ENCODE measurements around the gene COG5.
A peak's percentile ranks its signal among the peaks of the same experiment; 100 is the strongest.

The COG5 gene

DNA sequence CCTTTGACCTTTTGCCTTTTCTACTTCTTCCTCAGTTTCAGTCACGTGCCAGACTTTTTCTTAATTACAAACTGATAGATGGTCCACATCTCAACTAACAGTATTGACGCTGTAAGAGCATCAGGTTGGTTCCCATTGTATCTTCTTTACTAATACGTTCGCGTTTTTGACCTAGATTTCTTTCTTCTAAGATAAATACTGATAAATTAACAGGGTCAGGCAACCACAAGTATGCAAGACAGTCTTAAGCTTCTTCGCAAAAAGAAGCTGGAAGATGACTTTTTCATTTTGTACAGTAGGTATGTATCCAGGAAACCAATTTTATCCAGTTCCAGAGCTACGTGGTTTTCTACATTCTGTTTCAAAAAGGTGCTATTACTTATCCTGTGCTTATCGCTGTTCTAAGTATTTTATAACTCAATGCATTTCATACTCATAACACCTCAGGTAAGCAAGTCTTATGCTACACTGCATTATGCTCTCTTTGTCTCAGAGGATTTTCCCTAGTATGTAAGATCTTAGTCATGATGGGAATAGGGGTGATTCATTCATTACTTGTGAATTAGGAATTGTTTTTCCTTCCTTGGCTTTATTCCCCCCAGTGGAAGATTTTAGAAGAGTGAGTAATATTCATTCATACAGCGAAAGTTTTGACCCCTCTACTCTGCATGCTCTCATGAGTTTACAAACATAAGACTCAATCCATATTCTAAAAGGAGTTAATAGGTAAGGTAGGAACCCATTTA is 1.0 kb upstream of the COG5 start:
- H3K79me2 ChIP-seq (ENCODE audit: insufficient read depth, low read length), result peaks cover 32% of the 10 kb centered on the region

DNA sequence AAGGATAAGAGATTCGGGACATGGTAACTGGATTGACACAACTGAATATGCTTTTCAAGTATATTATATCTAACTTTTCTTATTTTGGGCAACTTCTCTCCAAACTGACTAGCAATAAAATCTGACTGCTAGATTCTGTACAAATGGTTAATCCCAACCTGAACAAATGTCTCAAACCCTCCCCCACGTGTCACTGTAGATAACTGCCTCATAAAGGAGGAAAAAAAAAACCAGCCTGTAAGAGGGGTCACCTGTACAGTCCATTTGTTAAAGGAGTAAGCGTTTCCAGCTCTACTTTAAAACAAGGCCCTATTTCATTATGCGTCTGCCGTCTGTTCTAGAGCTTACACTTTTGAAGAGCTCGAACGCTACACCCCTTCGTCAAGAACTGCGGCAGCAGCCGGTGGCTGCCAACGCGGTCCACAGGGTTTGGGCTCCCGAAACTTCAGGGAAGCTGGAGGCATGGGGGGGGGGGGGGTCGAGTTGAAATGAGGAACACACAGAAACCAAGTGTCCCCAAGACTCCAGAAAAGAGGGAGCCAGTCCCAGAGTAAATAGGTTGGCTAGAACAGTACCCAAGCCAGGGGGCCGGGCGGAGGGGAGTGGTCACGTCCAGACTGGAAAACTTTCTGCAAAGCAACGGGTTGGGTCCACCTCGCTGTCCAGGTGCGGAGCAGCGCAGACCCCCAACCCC is 492 bp downstream of the COG5 start:
- H3K9ac ChIP-seq (ENCODE audit: low read length), result peak overlapping the region; percentile 84
- H3K4me2 ChIP-seq (ENCODE audit: low read length), result peak overlapping the region; percentile 92
- peaks cover 42% of the 10 kb centered on the region for H3K79me2 ChIP-seq (ENCODE audit: insufficient read depth, low read length)
- no peaks in the 10 kb centered on the region for H3K9me3 ChIP-seq (ENCODE audit: low read length)
- peak overlapping the region; percentile 79 for H3K4me3 ChIP-seq (ENCODE audit: low read depth, low read length, poor library complexity, severe bottlenecking)
- TF ChIP-seq, protein P1, sequence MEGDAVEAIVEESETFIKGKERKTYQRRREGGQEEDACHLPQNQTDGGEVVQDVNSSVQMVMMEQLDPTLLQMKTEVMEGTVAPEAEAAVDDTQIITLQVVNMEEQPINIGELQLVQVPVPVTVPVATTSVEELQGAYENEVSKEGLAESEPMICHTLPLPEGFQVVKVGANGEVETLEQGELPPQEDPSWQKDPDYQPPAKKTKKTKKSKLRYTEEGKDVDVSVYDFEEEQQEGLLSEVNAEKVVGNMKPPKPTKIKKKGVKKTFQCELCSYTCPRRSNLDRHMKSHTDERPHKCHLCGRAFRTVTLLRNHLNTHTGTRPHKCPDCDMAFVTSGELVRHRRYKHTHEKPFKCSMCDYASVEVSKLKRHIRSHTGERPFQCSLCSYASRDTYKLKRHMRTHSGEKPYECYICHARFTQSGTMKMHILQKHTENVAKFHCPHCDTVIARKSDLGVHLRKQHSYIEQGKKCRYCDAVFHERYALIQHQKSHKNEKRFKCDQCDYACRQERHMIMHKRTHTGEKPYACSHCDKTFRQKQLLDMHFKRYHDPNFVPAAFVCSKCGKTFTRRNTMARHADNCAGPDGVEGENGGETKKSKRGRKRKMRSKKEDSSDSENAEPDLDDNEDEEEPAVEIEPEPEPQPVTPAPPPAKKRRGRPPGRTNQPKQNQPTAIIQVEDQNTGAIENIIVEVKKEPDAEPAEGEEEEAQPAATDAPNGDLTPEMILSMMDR (IDR thresholded peaks at IDR 0.05; ENCODE audit: low read length), result no peak
- no peaks in the 10 kb centered on the region for H3K9me2 ChIP-seq (ENCODE audit: low read depth, low read length)
- peaks cover 54% of the 10 kb centered on the region for H3K4me1 ChIP-seq (ENCODE audit: insufficient read depth, low read length, severe bottlenecking)
- H3K27ac ChIP-seq (ENCODE audit: low read depth, low read length, poor library complexity, severe bottlenecking), result no peak overlapping the region
- H2AFZ ChIP-seq (ENCODE audit: low read length), result peak overlapping the region; percentile 26; the same call in 1 of the 2 replicates
- no peaks in the 10 kb centered on the region for H3K27me3 ChIP-seq (ENCODE audit: insufficient read depth, low read length)
- H3K36me3 ChIP-seq (ENCODE audit: insufficient read depth, low read length), result peaks cover 20% of the 10 kb centered on the region; the same call in 1 of the 2 replicates
- no peaks in the 10 kb centered on the region for H4K20me1 ChIP-seq (ENCODE audit: insufficient read depth, low read length)
- no peaks in the 10 kb centered on the region for H3F3A ChIP-seq (ENCODE audit: insufficient read depth, low read length)

More for the DNA sequence above, 1.0 kb upstream of the COG5 start:
- H3K9ac ChIP-seq (ENCODE audit: low read length), result peak overlapping the region; percentile 84
- TF ChIP-seq, protein P1 (IDR thresholded peaks at IDR 0.05; ENCODE audit: low read length), result no peak
- no peak for TF ChIP-seq EZH2 (IDR thresholded peaks at IDR 0.05; ENCODE audit: borderline replicate concordance, low read length)
- H3K9me2 ChIP-seq (ENCODE audit: low read depth, low read length), result no peaks in the 10 kb centered on the region
- peaks cover 53% of the 10 kb centered on the region for H3K4me1 ChIP-seq (ENCODE audit: insufficient read depth, low read length, severe bottlenecking)
- H3K4me2 ChIP-seq (ENCODE audit: low read length), result peak overlapping the region; percentile 92
- no peaks in the 10 kb centered on the region for H3K9me3 ChIP-seq (ENCODE audit: low read length)
- H2AFZ ChIP-seq (ENCODE audit: low read length), result peak overlapping the region; percentile 65
- H3F3A ChIP-seq (ENCODE audit: insufficient read depth, low read length), result no peaks in the 10 kb centered on the region
- peak overlapping the region; percentile 79 for H3K4me3 ChIP-seq (ENCODE audit: low read depth, low read length, poor library complexity, severe bottlenecking)
- H4K20me1 ChIP-seq (ENCODE audit: insufficient read depth, low read length), result no peaks in the 10 kb centered on the region
- H3K27ac ChIP-seq (ENCODE audit: low read depth, low read length, poor library complexity, severe bottlenecking), result peak overlapping the region; percentile 49
- H3K36me3 ChIP-seq (ENCODE audit: insufficient read depth, low read length), result peaks cover 27% of the 10 kb centered on the region; the same call in 1 of the 2 replicates
- H3K27me3 ChIP-seq (ENCODE audit: insufficient read depth, low read length), result no peaks in the 10 kb centered on the region

DNA sequence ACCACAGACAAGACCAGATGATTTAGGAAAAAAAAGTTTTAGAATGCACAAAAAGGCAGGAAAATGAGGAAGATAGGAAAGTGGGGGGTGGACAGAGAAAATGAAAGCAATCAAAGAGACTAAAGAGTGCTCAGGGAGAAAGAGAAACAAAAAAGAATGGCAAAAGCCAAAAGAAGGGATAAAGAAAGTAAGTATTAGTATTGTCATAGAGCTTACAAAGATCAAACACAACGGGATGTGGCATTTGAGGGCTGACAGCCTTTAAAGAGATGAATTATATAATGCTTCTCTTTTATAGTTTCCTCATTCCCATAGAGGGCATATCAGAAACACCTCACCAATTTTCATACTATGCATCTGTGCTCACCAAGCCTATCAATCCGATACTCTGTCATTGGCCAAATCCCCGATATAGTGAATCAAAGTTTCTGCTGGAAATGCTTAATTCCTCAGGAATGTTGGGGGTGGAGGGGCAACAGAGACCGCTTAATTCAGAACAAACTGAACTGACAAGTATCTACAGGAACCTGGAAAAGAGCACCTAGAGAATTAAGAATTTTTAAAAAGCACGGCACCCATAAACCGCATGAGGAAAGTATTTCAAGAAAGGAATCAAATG is 2.7 kb downstream of the COG5 start:
- H3F3A ChIP-seq (ENCODE audit: insufficient read depth, low read length), result no peaks in the 10 kb centered on the region
- H3K27me3 ChIP-seq (ENCODE audit: insufficient read depth, low read length), result no peaks in the 10 kb centered on the region
- H3K79me2 ChIP-seq (ENCODE audit: insufficient read depth, low read length), result peaks cover 42% of the 10 kb centered on the region
- TF ChIP-seq EZH2 (IDR thresholded peaks at IDR 0.05; ENCODE audit: borderline replicate concordance, low read length), result no peak
- TF ChIP-seq, protein P1 (IDR thresholded peaks at IDR 0.05; ENCODE audit: low read length), result no peak
- no peaks in the 10 kb centered on the region for H3K9me3 ChIP-seq (ENCODE audit: low read length)
- no peaks in the 10 kb centered on the region for H4K20me1 ChIP-seq (ENCODE audit: insufficient read depth, low read length)
- peaks cover 26% of the 10 kb centered on the region; the same call in 1 of the 2 replicates for H3K36me3 ChIP-seq (ENCODE audit: insufficient read depth, low read length)
- H3K27ac ChIP-seq (ENCODE audit: low read depth, low read length, poor library complexity, severe bottlenecking), result no peak overlapping the region
- peak overlapping the region; percentile 9 for H3K4me3 ChIP-seq (ENCODE audit: low read depth, low read length, poor library complexity, severe bottlenecking)
- no peak overlapping the region for H2AFZ ChIP-seq (ENCODE audit: low read length)
- H3K4me2 ChIP-seq (ENCODE audit: low read length), result peak overlapping the region; percentile 39
- H3K4me1 ChIP-seq (ENCODE audit: insufficient read depth, low read length, severe bottlenecking), result peaks cover 54% of the 10 kb centered on the region
- H3K9ac ChIP-seq (ENCODE audit: low read length), result no peak overlapping the region; the same call in 1 of the 2 replicates
- H3K9me2 ChIP-seq (ENCODE audit: low read depth, low read length), result no peaks in the 10 kb centered on the region
